GM12878 (cell line): ENCODE measurements around the gene NOVA1. TPM values are rescaled to one million over a fixed set of nuclear protein-coding genes. Genes with fewer than 3 reads are reported as not detected.

ENCODE experiments used
- BHLHE40 ChIP-seq, 2 experiments: fragments of 450-650 bp in 1 of 2; IDR thresholded peaks; 2 replicates each; pipeline ENCODE4 v1.6.1; 2011 to 2017; ENCODE audit warnings: low read depth in 2 of 2, borderline replicate concordance in 1 of 2, improper control_type of control experiment in 1 of 2, low read length in 1 of 2, mild to moderate bottlenecking in 1 of 2
- DPF2 ChIP-seq: fragments of 450-650 bp; IDR thresholded peaks from 2 replicates; pipeline ENCODE4 v1.6.1; 2017; ENCODE audit warnings: mild to moderate bottlenecking
- HDAC2 ChIP-seq: fragments of 200-600 bp; sonication (generic); IDR thresholded peaks from 2 replicates; pipeline ENCODE4 v1.6.1; 2017
- SMAD1 ChIP-seq: fragments of 450-650 bp; IDR thresholded peaks from 2 replicates; pipeline ENCODE4 v1.6.1; 2018; ENCODE audit warnings: mild to moderate bottlenecking, low read depth; ENCODE audit not compliant: partially characterized antibody
- STAT3 ChIP-seq: IDR thresholded peaks from 2 replicates; pipeline ENCODE4 v1.6.1; 2011; ENCODE audit warnings: low read depth, low read length, improper control_type of control experiment
- ZSCAN29 ChIP-seq: fragments of 450-650 bp; IDR thresholded peaks from 2 replicates; pipeline ENCODE4 v1.6.1; 2017; ENCODE audit warnings: mild to moderate bottlenecking, moderate library complexity
- polyA plus RNA-seq, 11 experiments: library from polyadenylated mRNA; depleted of rRNA in 4 of 11; unstranded in 6 of 11; stranded (reverse) in 5 of 11; fragments of >200 nt; fragmentation: Nextera tagmentation in 4 of 11; fragmentation: Illumina TruSeq in 1 of 11; extraction: Ambion mirVana in 4 of 11; extraction: Trizol in 1 of 11; gene quantifications; 1 replicate in 1 of 11; 2 replicates in 10 of 11; pipeline versions ENCODE4 v1.2.1 to v1.2.3, GENCODE V29; 2011 to 2016; ENCODE audit warnings: inconsistent platforms in 2 of 11, missing spikeins in 2 of 11, low read depth in 1 of 11
- total RNA-seq, 4 experiments: library from RNA; depleted of rRNA in 3 of 4; stranded (reverse); fragments of >200 nt in 3 of 4; fragmentation: Illumina TruSeq in 1 of 4; extraction: Trizol in 1 of 4; gene quantifications; 2 replicates each; pipeline versions ENCODE4 v1.2.1 to v1.2.3, GENCODE V29; 2013 to 2021
- TF ChIP-seq, protein P1 (sequence below): IDR thresholded peaks from 2 replicates; pipeline ENCODE4 v1.6.1; 2012; ENCODE audit warnings: mild to moderate bottlenecking, low read depth, low read length
- TF ChIP-seq, protein P2 (sequence below): fragments of 450-650 bp; formaldehyde crosslinking; IDR thresholded peaks from 2 replicates; pipeline ENCODE4 v1.4.0; 2020; ENCODE audit warnings: mild to moderate bottlenecking, moderate library complexity

The NOVA1 gene
- total and polyA plus RNA-seq, 10 of the 15 experiments (the other 5 are each of a cell fraction or from before 2014, with no cell fraction given), result 0.05 to 0.41 TPM; not detected in 8

DNA sequence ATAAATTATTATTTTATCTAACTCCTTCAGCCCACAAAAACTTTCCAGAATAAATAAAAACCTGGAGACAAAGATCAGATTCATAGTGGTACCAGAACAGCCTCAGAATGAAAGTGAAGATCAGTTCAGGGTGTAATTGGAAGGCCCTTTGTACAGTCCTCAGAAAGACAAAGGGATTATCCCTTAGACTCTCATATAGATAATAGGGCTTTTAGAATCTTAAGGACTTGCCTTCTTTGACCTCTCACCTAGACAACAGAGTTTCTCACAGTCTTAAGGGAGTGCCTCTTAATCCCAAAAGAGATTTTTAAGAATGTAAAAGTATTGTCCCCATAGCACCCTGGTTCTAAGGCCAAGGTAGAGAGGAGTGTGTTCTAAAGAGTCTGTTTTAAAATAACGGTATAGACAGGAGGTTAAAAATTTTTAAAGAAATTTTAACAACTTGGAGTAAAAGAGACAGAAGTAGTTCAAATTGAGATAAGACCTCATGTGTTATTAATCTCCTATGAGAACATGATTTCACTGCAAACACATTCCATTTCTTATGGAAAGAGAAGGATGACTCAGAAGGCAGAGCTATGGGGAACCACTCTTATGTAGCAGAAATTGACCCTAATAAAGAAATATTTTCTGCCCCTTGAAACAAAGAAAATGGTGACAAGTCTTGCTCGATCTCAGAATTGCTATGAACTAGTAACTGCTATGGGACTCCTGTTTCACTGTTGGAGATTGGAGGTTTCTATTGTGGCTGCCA is 24.2 kb upstream of the NOVA1 start (continued):
- TF ChIP-seq, protein P1, sequence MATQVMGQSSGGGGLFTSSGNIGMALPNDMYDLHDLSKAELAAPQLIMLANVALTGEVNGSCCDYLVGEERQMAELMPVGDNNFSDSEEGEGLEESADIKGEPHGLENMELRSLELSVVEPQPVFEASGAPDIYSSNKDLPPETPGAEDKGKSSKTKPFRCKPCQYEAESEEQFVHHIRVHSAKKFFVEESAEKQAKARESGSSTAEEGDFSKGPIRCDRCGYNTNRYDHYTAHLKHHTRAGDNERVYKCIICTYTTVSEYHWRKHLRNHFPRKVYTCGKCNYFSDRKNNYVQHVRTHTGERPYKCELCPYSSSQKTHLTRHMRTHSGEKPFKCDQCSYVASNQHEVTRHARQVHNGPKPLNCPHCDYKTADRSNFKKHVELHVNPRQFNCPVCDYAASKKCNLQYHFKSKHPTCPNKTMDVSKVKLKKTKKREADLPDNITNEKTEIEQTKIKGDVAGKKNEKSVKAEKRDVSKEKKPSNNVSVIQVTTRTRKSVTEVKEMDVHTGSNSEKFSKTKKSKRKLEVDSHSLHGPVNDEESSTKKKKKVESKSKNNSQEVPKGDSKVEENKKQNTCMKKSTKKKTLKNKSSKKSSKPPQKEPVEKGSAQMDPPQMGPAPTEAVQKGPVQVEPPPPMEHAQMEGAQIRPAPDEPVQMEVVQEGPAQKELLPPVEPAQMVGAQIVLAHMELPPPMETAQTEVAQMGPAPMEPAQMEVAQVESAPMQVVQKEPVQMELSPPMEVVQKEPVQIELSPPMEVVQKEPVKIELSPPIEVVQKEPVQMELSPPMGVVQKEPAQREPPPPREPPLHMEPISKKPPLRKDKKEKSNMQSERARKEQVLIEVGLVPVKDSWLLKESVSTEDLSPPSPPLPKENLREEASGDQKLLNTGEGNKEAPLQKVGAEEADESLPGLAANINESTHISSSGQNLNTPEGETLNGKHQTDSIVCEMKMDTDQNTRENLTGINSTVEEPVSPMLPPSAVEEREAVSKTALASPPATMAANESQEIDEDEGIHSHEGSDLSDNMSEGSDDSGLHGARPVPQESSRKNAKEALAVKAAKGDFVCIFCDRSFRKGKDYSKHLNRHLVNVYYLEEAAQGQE, result no peak
- TF ChIP-seq STAT3 (no peak), BHLHE40 (IDR thresholded peaks at IDR 0.05; ENCODE audit: borderline replicate concordance in 1 of 2, low read depth in 2 of 2, low read length in 1 of 2) (no peak), SMAD1 (no peak), HDAC2 (no peak), DPF2 (no peak), ZSCAN29 (no peak)
- TF ChIP-seq, protein P2, sequence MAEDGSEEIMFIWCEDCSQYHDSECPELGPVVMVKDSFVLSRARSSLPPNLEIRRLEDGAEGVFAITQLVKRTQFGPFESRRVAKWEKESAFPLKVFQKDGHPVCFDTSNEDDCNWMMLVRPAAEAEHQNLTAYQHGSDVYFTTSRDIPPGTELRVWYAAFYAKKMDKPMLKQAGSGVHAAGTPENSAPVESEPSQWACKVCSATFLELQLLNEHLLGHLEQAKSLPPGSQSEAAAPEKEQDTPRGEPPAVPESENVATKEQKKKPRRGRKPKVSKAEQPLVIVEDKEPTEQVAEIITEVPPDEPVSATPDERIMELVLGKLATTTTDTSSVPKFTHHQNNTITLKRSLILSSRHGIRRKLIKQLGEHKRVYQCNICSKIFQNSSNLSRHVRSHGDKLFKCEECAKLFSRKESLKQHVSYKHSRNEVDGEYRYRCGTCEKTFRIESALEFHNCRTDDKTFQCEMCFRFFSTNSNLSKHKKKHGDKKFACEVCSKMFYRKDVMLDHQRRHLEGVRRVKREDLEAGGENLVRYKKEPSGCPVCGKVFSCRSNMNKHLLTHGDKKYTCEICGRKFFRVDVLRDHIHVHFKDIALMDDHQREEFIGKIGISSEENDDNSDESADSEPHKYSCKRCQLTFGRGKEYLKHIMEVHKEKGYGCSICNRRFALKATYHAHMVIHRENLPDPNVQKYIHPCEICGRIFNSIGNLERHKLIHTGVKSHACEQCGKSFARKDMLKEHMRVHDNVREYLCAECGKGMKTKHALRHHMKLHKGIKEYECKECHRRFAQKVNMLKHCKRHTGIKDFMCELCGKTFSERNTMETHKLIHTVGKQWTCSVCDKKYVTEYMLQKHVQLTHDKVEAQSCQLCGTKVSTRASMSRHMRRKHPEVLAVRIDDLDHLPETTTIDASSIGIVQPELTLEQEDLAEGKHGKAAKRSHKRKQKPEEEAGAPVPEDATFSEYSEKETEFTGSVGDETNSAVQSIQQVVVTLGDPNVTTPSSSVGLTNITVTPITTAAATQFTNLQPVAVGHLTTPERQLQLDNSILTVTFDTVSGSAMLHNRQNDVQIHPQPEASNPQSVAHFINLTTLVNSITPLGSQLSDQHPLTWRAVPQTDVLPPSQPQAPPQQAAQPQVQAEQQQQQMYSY (CRISPR knock-in tag), result no peak
- TF ChIP-seq, all 136 proteins: peak for 0
